HepG2 (cell line): ENCODE measurements around the gene KRT32. TPM values are rescaled to one million over a fixed set of nuclear protein-coding genes. Genes with fewer than 3 reads are reported as not detected.
A peak's percentile ranks its signal among the peaks of the same experiment; 100 is the strongest.

Source experiments
- ATAC-seq: fragments of 200-7000 bp; cut with Tn5 transposase; 3 replicates; pipeline ENCODE4 v1.9.1; 2020; ENCODE audit warnings: mild to moderate bottlenecking, moderate library complexity
- BruUV-seq: library from RNA; stranded (reverse); fragments of 400-500 nt; replicated peaks from 2 replicates; lab custom pipeline; 2021; lab: Mats Ljungman, UMichigan
- CTCF ChIA-PET: fragments of 300-600 bp; formaldehyde crosslinking; extraction: SDS; loops from one replicate; lab custom pipeline; 2021; ENCODE audit warnings: low total read pairs, inconsistent platforms, low intra/inter-chr PET ratio; lab: Yijun Ruan, JAX
- POLR2A ChIA-PET: fragments of 350-600 bp; sonication (Branson Sonifier 250); formaldehyde crosslinking; loops from one replicate; lab custom pipeline; 2020; ENCODE audit warnings: antibody characterized with exemption, inconsistent platforms; lab: Yijun Ruan, JAX
- DNase-seq: peaks from one replicate; pipeline ENCODE4 v3.0.0-alpha.2; 2015; ENCODE audit warnings: low spot score
- FAIRE-seq: peaks from 3 replicates; lab custom pipeline; 2011; peaks lifted over from hg19 to GRCh38; lab: Jason Lieb, UNC
- H2AFZ ChIP-seq: one replicate; pipeline ENCODE4 v1.6.1; 2011; ENCODE audit warnings: low read length, inconsistent platforms
- H3K27ac ChIP-seq: fragments of 300-600 bp; 3 replicates; pipeline ENCODE4 v1.8.0; 2011; ENCODE audit warnings: mixed run types, mild to moderate bottlenecking, mixed read lengths, low read length, inconsistent platforms; ENCODE audit not compliant: insufficient read depth; ENCODE audit errors: extremely low read length
- H3K27me3 ChIP-seq, 2 experiments: fragments of 200-600 bp in 1 of 2; 2 replicates in 1 of 2; 3 replicates in 1 of 2; pipeline versions ENCODE4 v1.6.0 to v1.8.0; 2011; ENCODE audit warnings: low read length in 2 of 2, mild to moderate bottlenecking in 2 of 2, moderate library complexity in 2 of 2, inconsistent platforms in 1 of 2; ENCODE audit not compliant: insufficient read depth in 2 of 2, control insufficient read depth in 1 of 2
- H3K36me3 ChIP-seq, 2 experiments: fragments of 200-600 bp in 1 of 2; replicated peaks in 1 of 2; 2 replicates in 1 of 2; 3 replicates in 1 of 2; pipeline versions ENCODE4 v1.5.1 to v1.8.0; 2011; ENCODE audit warnings: low read length in 2 of 2, inconsistent platforms in 1 of 2; ENCODE audit not compliant: insufficient read depth in 2 of 2, control insufficient read depth in 1 of 2
- H3K4me1 ChIP-seq: 2 replicates; pipeline ENCODE4 v1.5.1; 2012; ENCODE audit warnings: low read length, inconsistent platforms; ENCODE audit not compliant: insufficient read depth
- H3K4me2 ChIP-seq: 2 replicates; pipeline ENCODE4 v1.6.0; 2011; ENCODE audit warnings: low read depth, low read length, inconsistent platforms
- H3K4me3 ChIP-seq, 3 experiments: fragments of 200-600 bp in 1 of 3; sonication (generic), shearing (Covaris generic) in 1 of 3; replicated peaks in 1 of 3; 2 replicates each; pipeline ENCODE4 v1.5.1; 2011 to 2016; ENCODE audit warnings: low read length in 3 of 3, inconsistent platforms in 2 of 3, low read depth in 2 of 3, mild to moderate bottlenecking in 2 of 3, control low read depth in 1 of 3, mixed read lengths in 1 of 3; ENCODE audit not compliant: insufficient read depth in 1 of 3
- H3K79me2 ChIP-seq: one replicate; pipeline ENCODE4 v1.6.1; 2011; ENCODE audit warnings: low read length, inconsistent platforms; ENCODE audit not compliant: insufficient read depth
- H3K9ac ChIP-seq: 2 replicates; pipeline ENCODE4 v1.6.0; 2011; ENCODE audit warnings: mild to moderate bottlenecking, low read depth, low read length, inconsistent platforms; ENCODE audit not compliant: insufficient read depth
- H3K9me3 ChIP-seq: 2 replicates; pipeline ENCODE4 v1.5.1; 2012; ENCODE audit warnings: mild to moderate bottlenecking, low read length
- H4K20me1 ChIP-seq: 2 replicates; pipeline ENCODE4 v1.6.0; 2011; ENCODE audit warnings: inconsistent platforms, mild to moderate bottlenecking, low read length, moderate library complexity; ENCODE audit not compliant: insufficient read depth
- CEBPB ChIP-seq: IDR thresholded peaks from 2 replicates; pipeline ENCODE4 v1.6.1; 2011; ENCODE audit warnings: low read depth, low read length, improper control_type of control experiment, borderline replicate concordance
- CHD4 ChIP-seq: fragments of 200-600 bp; sonication (generic); IDR thresholded peaks from 2 replicates; pipeline ENCODE4 v1.7.0; 2017; ENCODE audit warnings: mild to moderate bottlenecking, low read length, borderline replicate concordance
- EP300 ChIP-seq, 3 experiments: sonication (generic) in 1 of 3; formaldehyde crosslinking in 1 of 3; IDR thresholded peaks; 2 replicates each; pipeline versions ENCODE4 v1.5.1 to v1.6.1; 2011 to 2020; ENCODE audit warnings: low read depth in 2 of 3, low read length in 2 of 3, borderline replicate concordance in 1 of 3, improper control_type of control experiment in 1 of 3, mild to moderate bottlenecking in 1 of 3, missing genetic modification reagents in 1 of 3, moderate library complexity in 1 of 3
- ETV6 ChIP-seq: sonication (generic); formaldehyde crosslinking; conservative IDR thresholded peaks from 2 replicates; pipeline ENCODE4 v1.4.0; 2020; ENCODE audit warnings: missing genetic modification reagents
- HMG20A ChIP-seq: IDR thresholded peaks from 2 replicates; pipeline ENCODE4 v1.6.1; 2016; ENCODE audit warnings: borderline replicate concordance
- IRF1 ChIP-seq: sonication (generic); formaldehyde crosslinking; IDR thresholded peaks from 2 replicates; pipeline ENCODE4 v1.4.0; 2020; ENCODE audit warnings: low read depth, mild to moderate bottlenecking, missing genetic modification reagents
- KLF11 ChIP-seq: IDR thresholded peaks from 2 replicates; pipeline ENCODE4 v1.6.1; 2016; ENCODE audit warnings: missing compliant biosample characterization
- RNF219 ChIP-seq: sonication (generic); formaldehyde crosslinking; IDR thresholded peaks from 2 replicates; pipeline ENCODE4 v1.5.0; 2020; ENCODE audit warnings: mild to moderate bottlenecking, missing genetic modification reagents
- SOX6 ChIP-seq, 2 experiments: fragments of 450-650 bp in 1 of 2; sonication (generic) in 1 of 2; formaldehyde crosslinking in 1 of 2; IDR thresholded peaks; 2 replicates each; pipeline versions ENCODE4 v1.4.0 to v1.6.1; 2017 to 2020; ENCODE audit warnings: antibody characterized with exemption in 1 of 2, mild to moderate bottlenecking in 1 of 2, missing genetic modification reagents in 1 of 2
- ZNF142 ChIP-seq: sonication (generic); formaldehyde crosslinking; IDR thresholded peaks from 2 replicates; pipeline ENCODE4 v1.4.0; 2020; ENCODE audit warnings: missing genetic modification reagents
- ZNF264 ChIP-seq: sonication (generic); formaldehyde crosslinking; IDR thresholded peaks from 2 replicates; pipeline ENCODE4 v1.4.0; 2020; ENCODE audit warnings: missing genetic modification reagents
- ZNF33A ChIP-seq: sonication (generic); formaldehyde crosslinking; IDR thresholded peaks from 2 replicates; pipeline ENCODE4 v1.5.1; 2020; ENCODE audit warnings: missing genetic modification reagents, mild to moderate bottlenecking, moderate library complexity, borderline replicate concordance
- ZNF501 ChIP-seq: sonication (generic); formaldehyde crosslinking; IDR thresholded peaks from 2 replicates; pipeline ENCODE4 v1.5.1; 2020; ENCODE audit warnings: mild to moderate bottlenecking, moderate library complexity, missing genetic modification reagents
- ZNF614 ChIP-seq: IDR thresholded peaks from 2 replicates; pipeline ENCODE4 v1.6.1; 2018; ENCODE audit warnings: missing biosample characterization, missing genetic modification reagents, inconsistent platforms, borderline replicate concordance
- ZSCAN12 ChIP-seq: sonication (generic); formaldehyde crosslinking; IDR thresholded peaks from 2 replicates; pipeline ENCODE4 v1.9.0; 2021; ENCODE audit warnings: mild to moderate bottlenecking, missing genetic modification reagents
- WGBS: methylation state at CpG from one replicate; pipeline ENCODE4 v1.1.6; 2017; ENCODE audit warnings: low lambda C conversion rate; 5-methylcytosine and 5-hydroxymethylcytosine counted together
- in situ Hi-C: cut with HindIII; loops from 2 replicates; pipeline ENCODE4 v1.10.0; 2017; ENCODE audit warnings: low pct_unique_long_range_greater_than_20kb; ENCODE audit not compliant: extremely low pct_ligation_motif_present
- intact Hi-C: fragments of 100-400 bp; cut with micrococcal nuclease; formaldehyde crosslinking; loops from one replicate; pipeline ENCODE4 v1.10.0; 2022; ENCODE audit not compliant: unreplicated experiment
- polyA plus RNA-seq, 8 experiments: library from polyadenylated mRNA; depleted of rRNA in 3 of 8; stranded (reverse) in 7 of 8; unstranded in 1 of 8; fragments of >200 nt; fragmentation: Illumina TruSeq in 4 of 8; extraction: Trizol in 4 of 8; gene quantifications; 2 replicates each; pipeline versions ENCODE4 v1.2.1 to v1.2.3, GENCODE V29; 2011 to 2016; ENCODE audit warnings: low read depth in 4 of 8, missing spikeins in 1 of 8, mixed read lengths in 1 of 8; ENCODE audit not compliant: insufficient read depth in 1 of 8
- total RNA-seq, 5 experiments: library from RNA; depleted of rRNA; stranded (reverse); fragments of >200 nt; fragmentation: Illumina TruSeq; extraction: Trizol; gene quantifications; 2 replicates each; pipeline ENCODE4 v1.2.3, GENCODE V29; 2016; ENCODE audit warnings: low read depth in 1 of 5

Gene KRT32
- total and polyA plus RNA-seq, 2 of the 13 experiments (the other 11 are each of a cell fraction or from before 2014, with no cell fraction given), result not detected

GRCh38 chr17:41439375-41439774, 27.8 kb downstream of the KRT32 start (continued):
- peak; percentile 99 for TF ChIP-seq CEBPB
- TF ChIP-seq CHD4, result no peak
- 0 out of 2 replicates have a peak, but pooled peaks have one; percentile 43 for TF ChIP-seq HMG20A (CRISPR knock-in tag)
- TF ChIP-seq SOX6 (IDR thresholded peaks at IDR 0.05), result no peak
- peak; percentile 75 for TF ChIP-seq SOX6 (CRISPR knock-in tag; IDR thresholded peaks at IDR 0.05)
- TF ChIP-seq ZNF33A, result no peak

- no peaks in the 10 kb centered on the region; a peak in 2 of 5 replicates for H3K27me3 ChIP-seq
- POLR2A ChIA-PET, result no interaction called here
- ATAC-seq, result no peak
- H3K4me1 ChIP-seq, result peaks cover 6% of the 10 kb centered on the region; the same call in 1 of the 2 replicates
- intact Hi-C loops (no loop called here), in situ Hi-C loops (no loop called here)
- no TSS peak for BruUV-seq
- WGBS, result 65% methylated on average over 9 of the region's 9 CpGs
- no peaks in the 10 kb centered on the region for H3K36me3 ChIP-seq
- H3K9ac ChIP-seq, result no peak overlapping the region
- no peak overlapping the region for H2AFZ ChIP-seq
- no peak overlapping the region for H3K4me3 ChIP-seq
- no peaks in the 10 kb centered on the region for H3K79me2 ChIP-seq
- H3K9me3 ChIP-seq, result no peaks in the 10 kb centered on the region
- H4K20me1 ChIP-seq, result no peaks in the 10 kb centered on the region
- CTCF ChIA-PET, result no interaction called here
- FAIRE-seq, result no peak
- no peak for DNase-seq
- no peak overlapping the region for H3K27ac ChIP-seq
- H3K4me2 ChIP-seq, result no peak overlapping the region
- TF ChIP-seq ETV6 (CRISPR knock-in tag) (no peak), KLF11 (no peak), ZNF501 (CRISPR knock-in tag) (no peak), ZNF142 (CRISPR knock-in tag) (no peak), ZSCAN12 (CRISPR knock-in tag) (no peak), EP300 (IDR thresholded peaks at IDR 0.05; ENCODE audit: low read depth in 2 of 2, low read length in 2 of 2) (no peak), EP300 (CRISPR knock-in tag; IDR thresholded peaks at IDR 0.05; ENCODE audit: borderline replicate concordance) (no peak), ZNF614 (no peak), CHD4 (no peak), ZNF264 (no peak), IRF1 (CRISPR knock-in tag) (no peak), RNF219 (CRISPR knock-in tag) (no peak)
Measured at GRCh38 chr17:41437769-41438168, 29.4 kb downstream of the KRT32 start.
